ENCODE data around the gene TPST2.

DNA sequence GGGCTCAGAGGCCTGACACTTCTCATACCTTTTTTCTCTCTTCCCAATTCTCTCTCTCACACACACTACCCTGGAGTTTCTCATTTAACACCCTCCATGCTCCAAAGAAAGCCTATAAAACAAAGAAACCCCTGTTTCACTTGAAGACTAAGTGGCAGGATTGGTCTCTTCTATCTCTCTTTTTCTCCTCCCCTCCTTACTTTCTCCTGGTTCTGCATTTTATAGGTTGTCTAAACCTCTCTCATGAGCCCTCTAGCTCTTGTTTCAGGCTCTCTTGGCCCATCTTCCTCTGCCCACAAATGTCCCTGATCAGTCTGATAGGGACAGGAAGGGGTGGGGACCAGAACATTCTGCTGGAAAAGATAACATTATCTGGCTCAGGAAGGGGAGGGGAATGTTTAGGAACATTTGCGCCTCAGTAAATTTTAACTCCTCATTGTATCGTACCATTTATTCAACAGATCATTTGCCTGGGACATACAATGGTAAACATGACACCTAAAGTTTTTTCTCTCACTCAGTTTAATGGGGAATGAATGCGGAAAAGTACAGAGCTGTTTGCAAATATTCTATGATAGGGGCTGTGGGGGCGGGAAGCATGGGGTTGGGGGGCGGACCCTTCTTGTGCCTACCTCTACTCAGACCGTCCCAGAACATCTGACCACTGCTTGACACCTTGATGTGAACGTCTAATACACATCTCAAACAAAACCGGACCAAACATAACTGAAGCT lies 42.7 kb upstream of the TPST2 start:
- no peak for TF ChIP-seq EZH2phosphoT487 (IDR thresholded peaks at IDR 0.05; ENCODE audit: borderline replicate concordance, low read length)
- TF ChIP-seq, protein P1, sequence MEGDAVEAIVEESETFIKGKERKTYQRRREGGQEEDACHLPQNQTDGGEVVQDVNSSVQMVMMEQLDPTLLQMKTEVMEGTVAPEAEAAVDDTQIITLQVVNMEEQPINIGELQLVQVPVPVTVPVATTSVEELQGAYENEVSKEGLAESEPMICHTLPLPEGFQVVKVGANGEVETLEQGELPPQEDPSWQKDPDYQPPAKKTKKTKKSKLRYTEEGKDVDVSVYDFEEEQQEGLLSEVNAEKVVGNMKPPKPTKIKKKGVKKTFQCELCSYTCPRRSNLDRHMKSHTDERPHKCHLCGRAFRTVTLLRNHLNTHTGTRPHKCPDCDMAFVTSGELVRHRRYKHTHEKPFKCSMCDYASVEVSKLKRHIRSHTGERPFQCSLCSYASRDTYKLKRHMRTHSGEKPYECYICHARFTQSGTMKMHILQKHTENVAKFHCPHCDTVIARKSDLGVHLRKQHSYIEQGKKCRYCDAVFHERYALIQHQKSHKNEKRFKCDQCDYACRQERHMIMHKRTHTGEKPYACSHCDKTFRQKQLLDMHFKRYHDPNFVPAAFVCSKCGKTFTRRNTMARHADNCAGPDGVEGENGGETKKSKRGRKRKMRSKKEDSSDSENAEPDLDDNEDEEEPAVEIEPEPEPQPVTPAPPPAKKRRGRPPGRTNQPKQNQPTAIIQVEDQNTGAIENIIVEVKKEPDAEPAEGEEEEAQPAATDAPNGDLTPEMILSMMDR (IDR thresholded peaks at IDR 0.05; ENCODE audit: low read depth, low read length, poor library complexity, severe bottlenecking), result no peak
